Breast epithelium (tissue), 4 donors: Measurements from ENCODE around the gene SMIM3. TPM values are rescaled to one million over a fixed set of nuclear protein-coding genes. Genes with fewer than 3 reads are reported as not detected.
A peak's percentile ranks its signal among the peaks of the same experiment; 100 is the strongest.

ENCODE experiments used
- DNase-seq, 2 donors: peaks; one replicate each; pipeline ENCODE4 v3.0.0-alpha.2; 2019; ENCODE audit warnings: low spot score in 2 of 2
- H3K27ac ChIP-seq, 2 donors: fragments of 200-600 bp; sonication (generic) in 1 of 2; one replicate each; pipeline ENCODE4 v1.5.1; 2016 to 2019; ENCODE audit warnings: mild to moderate bottlenecking in 1 of 2
- H3K27me3 ChIP-seq, 2 donors: fragments of 200-600 bp; sonication (generic) in 1 of 2; one replicate each; pipeline versions ENCODE4 v1.5.1 to v1.6.0; 2017 to 2019; ENCODE audit warnings: control low read depth in 1 of 2, mild to moderate bottlenecking in 1 of 2
- H3K36me3 ChIP-seq: fragments of 200-600 bp; one replicate; pipeline ENCODE4 v1.5.1; 2019
- H3K4me1 ChIP-seq, 2 donors: fragments of 200-600 bp; sonication (generic); one replicate each; pipeline ENCODE4 v1.5.1; 2016 to 2019; ENCODE audit warnings: control low read depth in 1 of 2
- H3K4me3 ChIP-seq, 3 donors: fragments of 200-600 bp; sonication (generic); 1 replicate in 2 of 3; 2 replicates in 1 of 3; pipeline ENCODE4 v1.5.1; 2016 to 2019; ENCODE audit warnings: mild to moderate bottlenecking in 3 of 3, moderate library complexity in 2 of 3
- H3K9me3 ChIP-seq, 2 donors: fragments of 200-600 bp; sonication (generic) in 1 of 2; one replicate each; pipeline ENCODE4 v1.5.1; 2016 to 2019; ENCODE audit warnings: control low read depth in 1 of 2
- POLR2A ChIP-seq: fragments of 450-650 bp; IDR thresholded peaks from one replicate; pipeline ENCODE4 v1.6.1; 2016; ENCODE audit warnings: antibody characterized with exemption, mild to moderate bottlenecking, moderate library complexity
- POLR2AphosphoS5 ChIP-seq, 3 donors: sonication (generic); formaldehyde crosslinking; IDR thresholded peaks; one replicate each; pipeline ENCODE4 v1.6.1; 2017; ENCODE audit warnings: antibody characterized with exemption in 3 of 3
- intact Hi-C: fragments of 100-400 bp; cut with DNase I; formaldehyde crosslinking; loops from one replicate; pipeline ENCODE4 v1.15.1; 2023; ENCODE audit warnings: low total_unique reads
- total RNA-seq, 3 donors: library from RNA; depleted of rRNA; stranded (reverse); fragments of >200 nt; gene quantifications; one replicate each; pipeline ENCODE4 v1.1.0, GENCODE V29; 2016
- TF ChIP-seq, protein P1 (sequence below), 3 donors: fragments of 450-650 bp; IDR thresholded peaks; one replicate each; pipeline ENCODE4 v1.5.1; 2016 to 2017; ENCODE audit warnings: antibody characterized with exemption in 3 of 3, mild to moderate bottlenecking in 3 of 3, moderate library complexity in 3 of 3

SMIM3 gene
- total RNA-seq, 3 donors from 2014 or later, result 47.9 to 191 (median 81.0) TPM

DNA sequence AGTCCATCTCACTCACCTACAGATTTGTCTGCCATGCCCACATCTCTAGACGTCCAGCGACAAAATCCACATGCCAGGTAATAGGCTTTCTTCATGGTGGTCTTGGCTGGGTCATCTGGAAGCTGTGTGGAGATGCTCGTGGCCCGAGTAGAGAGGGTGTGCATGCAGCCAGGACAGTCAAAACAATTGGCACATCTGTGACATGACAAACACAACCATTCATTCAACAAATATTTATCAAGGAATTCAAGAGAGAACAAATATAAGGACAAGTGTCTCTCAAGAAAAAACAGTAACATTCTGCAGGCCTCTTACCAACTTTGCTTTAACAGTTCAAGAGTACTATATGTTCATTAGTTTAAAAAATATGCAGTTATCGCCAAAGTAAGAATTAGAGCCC is 25.1 kb upstream of the SMIM3 start:
- Histone ChIP-seq H3K27ac (peak overlapping the region in 1 of 2 donors; percentile 3), H3K4me1 (no peaks in the 10 kb centered on the region), H3K36me3 (peaks cover 4% of the 10 kb centered on the region), H3K27me3 (no peaks in the 10 kb centered on the region), H3K4me3 (no peak overlapping the region), H3K9me3 (no peaks in the 10 kb centered on the region)
- DNase-seq, result no peak
- TF ChIP-seq POLR2A (no peak), POLR2AphosphoS5 (IDR thresholded peaks at IDR 0.05) (no peak)
- TF ChIP-seq, protein P1, sequence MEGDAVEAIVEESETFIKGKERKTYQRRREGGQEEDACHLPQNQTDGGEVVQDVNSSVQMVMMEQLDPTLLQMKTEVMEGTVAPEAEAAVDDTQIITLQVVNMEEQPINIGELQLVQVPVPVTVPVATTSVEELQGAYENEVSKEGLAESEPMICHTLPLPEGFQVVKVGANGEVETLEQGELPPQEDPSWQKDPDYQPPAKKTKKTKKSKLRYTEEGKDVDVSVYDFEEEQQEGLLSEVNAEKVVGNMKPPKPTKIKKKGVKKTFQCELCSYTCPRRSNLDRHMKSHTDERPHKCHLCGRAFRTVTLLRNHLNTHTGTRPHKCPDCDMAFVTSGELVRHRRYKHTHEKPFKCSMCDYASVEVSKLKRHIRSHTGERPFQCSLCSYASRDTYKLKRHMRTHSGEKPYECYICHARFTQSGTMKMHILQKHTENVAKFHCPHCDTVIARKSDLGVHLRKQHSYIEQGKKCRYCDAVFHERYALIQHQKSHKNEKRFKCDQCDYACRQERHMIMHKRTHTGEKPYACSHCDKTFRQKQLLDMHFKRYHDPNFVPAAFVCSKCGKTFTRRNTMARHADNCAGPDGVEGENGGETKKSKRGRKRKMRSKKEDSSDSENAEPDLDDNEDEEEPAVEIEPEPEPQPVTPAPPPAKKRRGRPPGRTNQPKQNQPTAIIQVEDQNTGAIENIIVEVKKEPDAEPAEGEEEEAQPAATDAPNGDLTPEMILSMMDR (IDR thresholded peaks at IDR 0.05), result no peak
- intact Hi-C loops, result no loop called here

DNA sequence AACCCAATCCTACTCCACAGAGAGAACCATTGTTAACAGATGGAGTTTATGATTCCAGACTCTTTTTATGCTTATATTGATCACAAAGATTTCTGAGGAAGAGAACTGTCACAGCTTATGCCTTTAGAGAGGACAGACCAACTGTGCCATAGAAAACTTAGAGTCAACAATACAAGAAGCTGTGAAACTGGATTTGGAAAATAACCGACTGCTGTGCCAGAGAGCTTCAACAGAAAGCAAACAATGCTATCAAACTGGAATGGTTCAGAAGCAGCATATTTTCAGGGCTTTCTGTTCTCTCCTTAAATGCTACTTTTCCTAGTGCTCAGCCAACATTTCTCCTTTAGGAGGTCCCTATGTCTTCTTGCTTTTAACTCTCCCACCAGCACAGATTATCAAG is 24.7 kb upstream of the SMIM3 start:
- no peak for DNase-seq
- no peaks in the 10 kb centered on the region for H3K4me1 ChIP-seq
- H3K9me3 ChIP-seq, result no peaks in the 10 kb centered on the region
- TF ChIP-seq POLR2A, result no peak
- no peak for TF ChIP-seq POLR2AphosphoS5 (IDR thresholded peaks at IDR 0.05)
- TF ChIP-seq, protein P1 (IDR thresholded peaks at IDR 0.05), result no peak
- H3K36me3 ChIP-seq, result peaks cover 4% of the 10 kb centered on the region
- no peak overlapping the region for H3K4me3 ChIP-seq
- intact Hi-C loops, result no loop called here
- no peaks in the 10 kb centered on the region for H3K27me3 ChIP-seq
- H3K27ac ChIP-seq, result no peak overlapping the region

DNA sequence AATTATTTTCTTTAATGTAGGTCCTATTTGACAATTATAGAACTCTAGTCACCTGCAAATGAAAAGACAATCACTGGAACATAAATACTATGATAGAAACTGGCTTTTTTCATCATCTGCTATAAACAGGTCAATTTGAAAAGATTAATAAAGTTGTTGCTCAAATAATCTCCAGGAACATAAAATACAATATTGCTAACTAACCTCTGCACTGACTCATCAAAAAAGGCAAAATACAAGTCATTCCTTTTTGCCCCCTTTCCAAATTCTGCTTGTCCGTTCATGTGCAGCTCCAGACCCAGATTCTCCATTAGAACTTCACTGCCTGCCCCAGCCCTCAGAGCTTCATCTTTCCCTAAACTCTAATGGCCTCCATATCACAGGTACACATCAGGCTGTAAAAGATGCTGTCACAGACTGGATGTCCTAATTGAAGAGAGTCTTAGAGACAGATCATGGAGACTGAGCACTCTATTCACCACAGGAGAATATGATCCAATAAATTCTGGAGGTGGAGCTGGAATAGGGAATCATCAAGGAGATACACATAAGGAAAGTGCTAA is 21.4 kb upstream of the SMIM3 start:
- no peaks in the 10 kb centered on the region for H3K9me3 ChIP-seq
- peak overlapping the region in 2 of 3 donors; percentile 62 to 66 for H3K4me3 ChIP-seq
- H3K4me1 ChIP-seq, result no peaks in the 10 kb centered on the region
- intact Hi-C loops, result no loop called here
- TF ChIP-seq, protein P1 (IDR thresholded peaks at IDR 0.05), result no peak
- TF ChIP-seq POLR2AphosphoS5 (IDR thresholded peaks at IDR 0.05), result no peak
- no peak for TF ChIP-seq POLR2A
- peak overlapping the region in 1 of 2 donors; percentile 99 for H3K27ac ChIP-seq
- no peaks in the 10 kb centered on the region for H3K27me3 ChIP-seq
- no peak for DNase-seq
- no peaks in the 10 kb centered on the region for H3K36me3 ChIP-seq

DNA sequence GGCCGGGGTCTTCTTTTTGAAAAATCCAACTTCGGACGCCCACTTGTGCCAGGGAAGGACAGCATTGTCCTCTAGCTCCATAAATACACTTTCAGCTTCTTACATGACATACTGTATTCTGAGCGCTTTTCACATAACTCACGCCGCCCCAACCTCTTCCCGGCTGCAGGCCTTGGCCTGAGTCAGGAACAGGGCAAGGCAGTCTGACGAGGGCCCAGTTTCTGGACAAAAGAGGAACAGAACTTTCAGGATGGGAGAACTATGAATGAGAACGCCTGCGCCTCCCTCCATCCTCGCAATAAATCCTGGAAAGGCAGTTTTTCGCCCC is 20.4 kb upstream of the SMIM3 start:
- Histone ChIP-seq H3K4me1 (no peaks in the 10 kb centered on the region), H3K36me3 (no peaks in the 10 kb centered on the region), H3K9me3 (no peaks in the 10 kb centered on the region), H3K27me3 (no peaks in the 10 kb centered on the region), H3K27ac (peak overlapping the region; percentile 91 to 99), H3K4me3 (peak overlapping the region; percentile 59 to 66 (median 62))
- DNase-seq, result no peak
- TF ChIP-seq POLR2AphosphoS5 (IDR thresholded peaks at IDR 0.05) (no peak), POLR2A (no peak)
- TF ChIP-seq, protein P1 (IDR thresholded peaks at IDR 0.05), result no peak
- intact Hi-C loops, result no loop called here

DNA sequence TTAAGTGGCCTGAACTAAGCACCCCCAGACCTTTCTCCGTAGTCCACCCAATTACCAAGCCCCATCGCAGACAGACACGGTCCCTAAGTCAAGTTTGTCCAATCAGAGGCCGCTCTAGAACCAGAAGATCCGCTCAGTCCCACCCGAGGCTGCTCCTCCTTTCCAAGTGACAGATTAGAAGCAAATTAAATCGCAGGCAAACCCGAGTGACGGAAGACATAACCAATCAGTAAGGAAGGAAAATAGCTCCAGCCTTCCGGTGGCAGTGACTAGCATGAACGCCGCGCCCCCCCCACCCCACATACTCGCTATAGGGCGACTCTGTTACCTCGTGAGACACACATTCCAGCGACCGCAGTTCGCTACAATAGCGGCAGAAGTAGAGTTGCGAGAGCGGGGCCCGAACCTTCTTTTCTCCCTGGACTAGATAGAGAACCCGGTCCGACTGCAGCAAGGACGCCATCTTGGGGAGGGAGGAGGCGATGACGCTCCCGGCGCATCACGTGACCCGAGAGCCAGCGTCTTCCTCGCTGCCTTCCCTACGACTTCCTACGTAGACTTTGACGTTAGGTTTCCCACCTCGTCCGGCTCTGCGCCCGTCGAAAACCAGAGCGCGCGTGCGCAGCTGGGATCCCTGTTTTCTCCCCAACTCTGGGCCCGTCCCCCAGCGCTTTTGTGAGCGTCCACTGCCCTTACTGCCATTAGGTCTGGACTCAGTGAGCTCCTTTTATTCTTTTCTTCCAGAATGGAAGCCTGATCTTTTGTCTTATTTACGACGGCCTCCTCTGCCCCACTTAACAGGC is 19.8 kb upstream of the SMIM3 start, which contains the start of gene DCTN4:
Gene DCTN4 (minus strand): TSS at position 487 of the 803 bp plus-strand sequence. CDS start 24 bp downstream, at position 463.
- peak within 1 kb of the TSS; percentile 59 to 66 (median 62) for H3K4me3 ChIP-seq
- H3K27ac ChIP-seq, result peak within 1 kb of the TSS; percentile 91 to 99
- H3K9me3 ChIP-seq, result no peaks in the 10 kb centered on the region
- peak; percentile 69 for TF ChIP-seq POLR2A
- TF ChIP-seq POLR2AphosphoS5 (IDR thresholded peaks at IDR 0.05), result peak; percentile 88 to 94 (median 90)
- TF ChIP-seq, protein P1 (IDR thresholded peaks at IDR 0.05), result peak in 2 of 3 donors; percentile 27 to 30
- intact Hi-C loops, result no loop called here
- no peaks in the 10 kb centered on the region for H3K4me1 ChIP-seq
- DNase-seq, result peak; percentile 95 to 98
- H3K36me3 ChIP-seq, result no peaks in the 10 kb centered on the region
- no peaks in the 10 kb centered on the region for H3K27me3 ChIP-seq
